GM19397 (cell line): ENCODE measurements around the gene WSB2.
"Not testable (repeated sequence)": the region's sequence is repeated elsewhere in the genome, so short reads cannot be mapped to it uniquely, and the experiment has no call there.

Experiments used
- ATAC-seq: cut with Tn5 transposase; IDR thresholded peaks from one replicate; pipeline ENCODE4 v1.9.1; 2021; ENCODE audit warnings: mild to moderate bottlenecking, moderate library complexity; ENCODE audit not compliant: unreplicated experiment

Gene WSB2

DNA sequence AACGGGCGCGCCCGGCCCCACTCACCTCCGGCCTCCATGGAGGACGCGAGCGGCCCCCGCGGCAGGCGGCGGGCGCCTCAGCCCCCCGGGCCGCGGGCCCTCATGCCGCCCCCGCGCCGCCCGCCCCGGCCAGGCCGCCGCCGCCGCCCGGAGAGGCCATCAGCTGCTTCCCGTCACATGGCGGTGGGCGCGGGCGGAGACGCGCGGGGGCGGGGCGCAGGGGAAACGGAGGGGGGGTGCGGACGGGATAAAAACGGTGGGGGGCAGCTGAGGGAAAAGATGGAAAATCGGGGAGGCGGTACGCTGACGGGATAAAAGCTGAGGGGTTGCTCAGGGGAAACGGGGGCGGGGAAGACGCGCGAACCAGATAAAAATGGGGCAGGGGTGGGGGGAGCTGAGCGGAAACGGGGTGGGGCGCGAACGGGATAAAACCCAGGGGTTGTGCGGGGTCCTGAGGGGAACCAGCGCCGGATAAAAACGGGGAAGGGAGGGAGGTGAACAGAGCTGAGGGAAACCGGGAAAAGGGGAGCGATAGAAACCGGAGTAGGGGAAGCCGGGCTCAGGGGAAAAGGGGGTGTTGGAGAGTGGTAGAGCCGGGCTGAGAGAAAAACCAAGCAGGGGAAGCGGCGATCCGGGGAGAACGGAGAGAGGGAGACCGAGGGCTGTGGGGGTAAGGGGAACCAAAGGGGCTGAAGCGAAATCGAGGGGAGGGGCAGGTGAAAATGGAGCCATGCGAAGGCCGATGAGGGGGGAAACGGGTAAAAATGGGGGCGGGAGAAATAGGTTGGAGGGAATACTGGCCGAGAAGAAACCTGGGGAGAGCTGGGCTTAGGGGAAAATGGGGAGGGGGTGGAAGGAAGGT, at the start of gene WSB2:
TSS of gene WSB2 (minus strand) at position 169 of the 862 bp plus-strand sequence. CDS start at position 38, 131 bp downstream.
- ATAC-seq = no peak

DNA sequence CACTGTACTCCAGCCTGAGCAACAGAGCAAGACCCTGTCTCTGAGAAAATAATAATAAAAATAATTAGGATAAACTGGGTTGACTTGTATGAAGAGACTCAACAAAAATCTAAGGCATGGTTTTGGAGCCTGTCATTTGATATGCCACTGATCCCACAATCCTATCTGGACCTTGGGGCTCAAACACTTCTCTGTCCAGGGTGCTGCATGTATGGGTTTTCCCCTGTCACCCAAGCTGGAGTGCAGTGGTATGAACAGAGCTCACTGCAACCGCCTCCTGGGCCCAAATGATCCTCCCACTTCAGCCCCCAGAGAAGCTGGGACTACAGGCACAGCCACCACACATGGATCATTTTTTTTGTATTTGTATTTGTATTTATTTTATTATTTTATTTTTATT, 48.1 kb upstream of the WSB2 start:
- ATAC-seq = no peak

- no peak for ATAC-seq
These were observed 46.7 kb upstream of the WSB2 start for GRCh38 chr12:118107694-118108093.

DNA sequence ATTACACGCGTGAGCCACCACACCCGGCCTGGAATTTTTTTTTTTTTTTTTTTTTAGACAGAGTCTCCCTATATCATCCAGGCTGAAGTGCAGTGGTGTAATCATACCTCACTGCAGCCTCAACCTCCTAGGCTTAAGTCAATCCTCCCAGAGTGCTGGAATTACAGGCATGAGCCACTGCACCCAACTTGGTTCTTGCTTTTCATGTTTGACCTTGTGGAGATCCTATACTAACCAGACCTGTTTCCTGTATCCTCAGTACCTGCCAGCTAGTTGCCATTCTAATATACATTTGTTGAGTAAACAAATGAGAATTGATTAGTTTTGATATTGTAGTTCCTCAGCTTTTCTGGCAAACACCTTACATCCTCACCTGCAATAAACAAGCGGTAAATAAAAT, 46.0 kb upstream of the WSB2 start:
- ATAC-seq = no peak

DNA sequence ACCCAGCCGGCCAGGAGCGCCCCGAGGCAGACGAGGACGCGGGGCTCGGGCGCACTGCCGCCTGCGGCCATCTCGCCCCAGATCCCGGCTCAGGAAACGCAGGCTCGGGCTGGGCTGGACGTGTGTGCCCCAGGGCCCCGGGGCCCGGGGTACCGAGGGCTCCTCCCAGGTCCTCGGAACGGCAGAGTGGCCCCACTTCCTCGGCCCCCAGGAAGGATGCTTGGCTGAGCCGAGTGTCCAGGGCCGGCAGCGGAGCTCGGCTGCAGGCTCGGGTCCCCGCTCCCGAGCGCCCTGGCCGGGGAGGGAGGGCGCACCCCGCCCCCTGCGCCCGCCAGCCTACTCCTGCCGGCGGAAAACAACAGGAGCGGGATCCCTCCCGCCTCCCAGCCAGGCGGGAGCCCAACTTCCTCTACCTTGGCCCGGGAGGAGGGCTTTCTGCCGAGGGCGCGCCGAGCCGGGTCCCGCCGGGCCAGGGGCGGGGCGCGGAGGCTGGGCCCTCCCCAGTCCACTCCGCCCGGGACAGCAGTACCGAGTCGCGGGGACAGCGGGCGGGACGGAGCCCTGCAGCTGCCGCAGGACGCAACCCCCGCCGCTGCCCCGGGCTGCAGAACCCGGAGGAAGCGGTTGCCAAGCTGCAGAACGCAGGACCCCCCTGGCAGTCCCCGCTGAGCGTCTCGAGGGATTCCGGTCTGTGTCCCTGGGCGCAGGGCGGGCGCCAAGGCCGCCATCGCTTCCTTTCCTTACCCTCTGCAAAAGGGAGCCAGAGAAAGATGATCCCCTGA, 42.8 kb upstream of the WSB2 start, which contains the start of gene VSIG10:
TSS of gene VSIG10 (minus strand) at position 411 of the 782 bp plus-strand sequence. CDS start at position 71, 340 bp downstream.
- no peak for ATAC-seq

DNA sequence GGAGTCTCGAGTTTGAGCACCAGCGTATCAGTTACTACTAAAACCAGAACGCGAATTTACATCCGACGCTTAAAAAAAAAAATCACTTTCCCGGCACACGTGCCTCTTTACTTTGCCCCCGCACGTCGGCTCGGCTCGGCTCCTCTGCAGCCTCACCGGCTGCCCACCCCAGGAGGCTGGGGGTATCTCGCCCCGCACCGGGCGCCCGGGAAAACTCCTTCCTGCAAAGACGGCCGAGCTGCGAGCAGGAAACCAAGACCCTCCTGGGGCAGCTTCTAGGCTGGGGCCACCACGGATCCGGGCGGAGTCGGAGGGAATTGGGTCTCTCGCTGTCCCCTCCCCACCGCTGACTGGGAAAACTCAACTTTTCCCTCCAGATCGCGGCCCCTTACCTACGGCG, 42.2 kb upstream of the WSB2 start:
- ATAC-seq = no peak

DNA sequence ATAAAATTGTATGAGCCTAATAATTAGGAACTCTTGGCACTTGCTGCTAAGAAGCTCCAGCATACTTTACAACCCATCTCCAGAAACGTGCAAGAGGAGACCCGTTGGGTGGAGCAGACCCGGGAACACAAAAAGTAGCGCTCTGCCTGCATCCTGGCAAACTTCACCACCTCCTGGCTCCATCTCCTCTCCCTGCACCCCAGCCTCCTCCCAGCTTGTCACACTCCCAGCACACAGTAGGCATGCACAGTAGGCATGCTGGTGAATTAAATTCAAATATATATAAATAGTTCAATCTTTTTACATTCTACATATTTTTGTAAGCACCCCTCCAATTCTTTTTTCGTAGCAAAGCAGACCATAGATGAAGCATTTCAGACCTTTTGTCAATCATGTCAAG, 41.6 kb upstream of the WSB2 start:
- ATAC-seq = no peak

DNA sequence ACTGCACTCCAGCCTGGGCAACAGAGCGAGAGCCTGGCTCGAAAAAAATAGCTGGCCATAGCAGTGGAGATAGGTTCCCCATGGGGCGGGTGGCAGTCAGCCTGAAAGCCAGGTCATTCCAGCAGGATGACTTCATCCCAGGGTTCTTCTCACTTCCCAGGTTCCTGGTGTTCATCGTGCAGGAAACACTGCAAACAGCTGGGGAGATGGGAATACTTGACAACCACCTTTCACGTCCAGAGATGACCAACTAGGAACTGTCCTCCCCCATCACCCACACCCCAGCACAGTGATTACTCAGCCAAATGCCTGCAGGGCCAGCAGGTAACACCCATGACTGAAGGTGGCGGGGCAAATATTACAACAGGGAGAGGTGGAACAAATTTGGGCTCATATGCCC, 41.1 kb upstream of the WSB2 start:
- no peak for ATAC-seq

DNA sequence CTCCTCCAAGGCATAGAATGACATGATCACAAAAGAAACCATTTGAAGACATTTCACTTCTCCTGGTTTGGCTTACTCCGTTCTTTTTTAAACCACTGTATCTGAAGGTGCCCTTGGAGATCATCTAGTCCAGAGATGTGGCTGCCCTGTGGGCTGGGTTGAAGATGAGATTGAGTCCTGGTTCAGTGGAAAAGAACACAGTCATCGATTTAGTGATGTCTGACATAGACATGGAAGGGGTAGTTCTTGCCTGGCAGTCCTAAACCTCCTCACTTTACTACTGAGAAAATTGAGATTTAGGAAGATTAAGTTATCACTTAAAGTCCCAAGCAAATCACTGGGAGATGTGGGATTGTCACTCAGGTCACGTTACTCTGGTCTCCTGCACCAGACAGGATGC, 40.1 kb upstream of the WSB2 start:
- no peak for ATAC-seq

GRCh38 chr12:118098911-118099671, 38.1 kb upstream of the WSB2 start:
- ATAC-seq = no peak

DNA sequence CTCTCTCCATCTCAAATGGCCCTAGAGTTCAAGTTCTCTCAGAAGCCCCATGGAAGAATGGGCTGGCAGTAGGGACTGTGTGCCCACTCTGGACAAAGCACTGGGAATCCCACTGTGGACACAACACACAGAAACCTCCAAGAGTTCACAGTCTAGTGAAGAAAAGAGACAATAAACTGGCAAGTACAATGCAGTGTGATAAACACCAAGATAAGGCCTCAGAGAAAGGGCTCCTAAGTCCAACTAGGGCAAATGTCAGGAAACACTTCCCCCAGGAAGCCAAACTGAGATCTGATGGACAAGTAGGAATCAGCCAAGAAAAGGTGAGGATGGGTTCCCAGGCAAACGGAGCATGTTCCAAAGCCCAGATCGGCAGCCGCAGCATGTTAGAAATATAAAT, 37.4 kb upstream of the WSB2 start:
- ATAC-seq = no peak

- no peak for ATAC-seq
These were observed 33.1 kb upstream of the WSB2 start for GRCh38 chr12:118094039-118094438.

GRCh38 chr12:118089782-118090181, 28.8 kb upstream of the WSB2 start:
- ATAC-seq = no peak

DNA sequence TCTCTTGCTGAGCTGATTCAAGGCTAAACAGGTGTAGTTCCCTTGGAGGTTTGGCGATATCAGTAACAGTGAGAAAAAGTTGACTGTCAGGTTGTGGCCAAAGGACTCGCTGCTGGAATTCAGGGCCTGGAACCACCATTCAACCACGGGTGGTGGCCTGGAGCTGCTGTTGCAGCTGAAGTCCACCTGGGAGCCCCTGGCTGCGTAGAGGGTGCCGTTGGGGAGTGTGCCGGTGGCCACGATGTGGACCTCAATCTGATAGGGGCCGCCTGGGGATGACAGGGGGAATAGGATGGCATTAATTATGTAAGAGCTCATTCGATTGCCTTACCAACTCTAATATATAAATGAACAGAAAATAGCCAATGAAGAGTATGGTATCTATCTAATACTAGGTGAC, 21.2 kb upstream of the WSB2 start:
- ATAC-seq = no peak

GRCh38 chr12:118081521-118081920, 20.5 kb upstream of the WSB2 start:
- not testable (repeated sequence) for ATAC-seq

GRCh38 chr12:118073768-118074167, 12.8 kb upstream of the WSB2 start:
- no peak for ATAC-seq

GRCh38 chr12:118070650-118071049, 9.7 kb upstream of the WSB2 start:
- no peak for ATAC-seq

GRCh38 chr12:118068445-118068844, 7.5 kb upstream of the WSB2 start:
- no peak for ATAC-seq

DNA sequence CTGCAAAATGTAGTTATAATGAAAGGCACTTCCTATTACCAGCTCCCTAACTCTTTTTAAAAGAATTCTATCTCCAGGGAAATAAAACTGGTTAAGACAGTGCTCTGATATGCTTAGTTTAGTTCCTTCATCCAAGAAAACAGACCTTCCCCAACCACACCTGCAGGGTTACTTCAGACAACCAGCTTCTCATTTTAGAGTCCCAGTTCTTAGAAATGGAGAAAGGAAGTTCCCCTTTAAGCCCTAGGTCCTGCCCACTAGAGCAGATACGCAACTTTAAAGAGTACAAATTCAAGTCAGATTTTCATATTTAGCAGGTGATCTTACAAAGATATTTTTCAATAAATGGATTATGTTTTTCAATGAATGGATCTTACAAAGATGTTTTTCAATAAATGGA, 4.4 kb upstream of the WSB2 start:
- ATAC-seq = no peak

GRCh38 chr12:118064608-118065007, 3.6 kb upstream of the WSB2 start:
- no peak for ATAC-seq
